ENCODE data around the gene CDKN2AIP. TPM values are rescaled to one million over a fixed set of nuclear protein-coding genes. Genes with fewer than 3 reads are reported as not detected.

The CDKN2AIP gene
- total and polyA plus RNA-seq, 2 donors from 2014 or later: 11.7 to 15.3 TPM

GRCh38 chr4:183399616-183400015 is 44.8 kb upstream of the CDKN2AIP start:
- Histone ChIP-seq H3K27ac (ENCODE audit: low read depth in 2 of 2, low read length in 2 of 2) (no peak overlapping the region), H3K27me3 (ENCODE audit: control insufficient read depth, insufficient read depth, low read length) (no peaks in the 10 kb centered on the region), H3K4me1 (ENCODE audit: control insufficient read depth in 2 of 3, insufficient read depth in 2 of 3, low read depth in 1 of 3, low read length in 3 of 3) (no peaks in the 10 kb centered on the region), H3K4me3 (ENCODE audit: low read length in 3 of 3) (no peak overlapping the region), H3K9ac (ENCODE audit: low read length in 3 of 3) (no peak overlapping the region), H3K36me3 (ENCODE audit: control insufficient read depth in 2 of 3, insufficient read depth in 3 of 3, low read length in 3 of 3) (no peaks in the 10 kb centered on the region), H3K9me3 (ENCODE audit: control insufficient read depth in 2 of 3, insufficient read depth in 1 of 3, low read length in 3 of 3) (no peaks in the 10 kb centered on the region)
- intact Hi-C loops (cut with DNase I): no loop called here
- DNase-seq: no peak
- no peak for FAIRE-seq
- TF ChIP-seq CTCF (IDR thresholded peaks at IDR 0.05; ENCODE audit: borderline replicate concordance, extremely low read depth, insufficient read depth): no peak

- FAIRE-seq (no peak), DNase-seq (no peak)
- no peaks in the 10 kb centered on the region for H3K9me3 ChIP-seq (ENCODE audit: control insufficient read depth in 2 of 3, insufficient read depth in 1 of 3, low read length in 3 of 3)
- no peak for TF ChIP-seq CTCF (IDR thresholded peaks at IDR 0.05; ENCODE audit: borderline replicate concordance, extremely low read depth, insufficient read depth)
- no peaks in the 10 kb centered on the region for H3K4me1 ChIP-seq (ENCODE audit: control insufficient read depth in 2 of 3, insufficient read depth in 2 of 3, low read depth in 1 of 3, low read length in 3 of 3)
- H3K9ac ChIP-seq (ENCODE audit: low read length in 3 of 3): no peak overlapping the region
- no peaks in the 10 kb centered on the region for H3K36me3 ChIP-seq (ENCODE audit: control insufficient read depth in 2 of 3, insufficient read depth in 3 of 3, low read length in 3 of 3)
- H3K27ac ChIP-seq (ENCODE audit: low read depth in 2 of 2, low read length in 2 of 2): no peak overlapping the region
- H3K27me3 ChIP-seq (ENCODE audit: control insufficient read depth, insufficient read depth, low read length): no peaks in the 10 kb centered on the region
- no peak overlapping the region for H3K4me3 ChIP-seq (ENCODE audit: low read length in 3 of 3)
- intact Hi-C loops (cut with DNase I): no loop called here
These were observed 44.4 kb upstream of the CDKN2AIP start for GRCh38 chr4:183400035-183400434.

GRCh38 chr4:183401473-183401872 is 43.0 kb upstream of the CDKN2AIP start:
- intact Hi-C loops (cut with DNase I): no loop called here
- H3K4me3 ChIP-seq (ENCODE audit: low read length in 3 of 3): no peak overlapping the region

More at GRCh38 chr4:183401473-183401872, 43.0 kb upstream of the CDKN2AIP start:
- H3K4me1 ChIP-seq (ENCODE audit: control insufficient read depth in 2 of 3, insufficient read depth in 2 of 3, low read depth in 1 of 3, low read length in 3 of 3): no peaks in the 10 kb centered on the region
- DNase-seq (no peak), FAIRE-seq (no peak)
- no peaks in the 10 kb centered on the region for H3K36me3 ChIP-seq (ENCODE audit: control insufficient read depth in 2 of 3, insufficient read depth in 3 of 3, low read length in 3 of 3)
- no peak overlapping the region for H3K27ac ChIP-seq (ENCODE audit: low read depth in 2 of 2, low read length in 2 of 2)
- TF ChIP-seq CTCF (IDR thresholded peaks at IDR 0.05; ENCODE audit: borderline replicate concordance, extremely low read depth, insufficient read depth): no peak
- H3K9ac ChIP-seq (ENCODE audit: low read length in 3 of 3): no peak overlapping the region
- no peaks in the 10 kb centered on the region for H3K27me3 ChIP-seq (ENCODE audit: control insufficient read depth, insufficient read depth, low read length)
- no peaks in the 10 kb centered on the region for H3K9me3 ChIP-seq (ENCODE audit: control insufficient read depth in 2 of 3, insufficient read depth in 1 of 3, low read length in 3 of 3)

All from kidney (tissue), 14 donors.